NCI-H526 treated with DMSO at 0.1 percent for 48 hours (cell line): Measurements from ENCODE around the gene MTX3.
A peak's percentile ranks its signal among the peaks of the same experiment; 100 is the strongest.

Source experiments
- DNase-seq: peaks from one replicate; lab custom pipeline; 2025; lab: John Stamatoyannopoulos, UW

MTX3 gene, protein sequence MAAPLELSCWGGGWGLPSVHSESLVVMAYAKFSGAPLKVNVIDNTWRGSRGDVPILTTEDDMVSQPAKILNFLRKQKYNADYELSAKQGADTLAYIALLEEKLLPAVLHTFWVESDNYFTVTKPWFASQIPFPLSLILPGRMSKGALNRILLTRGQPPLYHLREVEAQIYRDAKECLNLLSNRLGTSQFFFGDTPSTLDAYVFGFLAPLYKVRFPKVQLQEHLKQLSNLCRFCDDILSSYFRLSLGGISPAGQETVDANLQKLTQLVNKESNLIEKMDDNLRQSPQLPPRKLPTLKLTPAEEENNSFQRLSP

GRCh38 chr5:79990598-79991507 lies at the start of gene MTX3:
MTX3 (minus strand) TSS chr5:79991262; CDS start chr5:79991238, 24 bp downstream.
- DNase-seq: peak; percentile 40

- no peak for DNase-seq
These were observed 48.6 kb upstream of the MTX3 start for GRCh38 chr5:80039650-80040049.

DNA sequence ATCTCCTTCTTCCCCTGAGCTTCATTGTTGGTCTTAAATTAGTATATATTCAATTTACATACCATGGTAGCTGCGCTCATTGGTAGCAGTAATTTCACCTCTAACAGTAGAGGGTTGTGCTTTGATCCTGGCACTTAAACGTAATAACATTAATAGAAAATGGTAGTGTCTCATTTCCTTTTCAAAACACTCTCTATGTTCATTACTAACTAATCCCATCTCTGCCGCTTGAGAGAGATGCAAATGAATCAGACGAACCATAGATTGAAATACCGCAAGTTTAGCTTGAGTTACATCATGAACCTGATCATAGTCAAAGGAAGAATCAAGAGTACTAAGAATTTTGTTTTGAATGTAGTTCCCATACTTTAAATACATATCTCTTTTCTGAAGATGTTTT lies 46.3 kb upstream of the MTX3 start:
- no peak for DNase-seq

GRCh38 chr5:80036615-80037014 lies 45.6 kb upstream of the MTX3 start:
- no peak for DNase-seq

GRCh38 chr5:80035839-80036238 lies 44.8 kb upstream of the MTX3 start:
- no peak for DNase-seq

DNA sequence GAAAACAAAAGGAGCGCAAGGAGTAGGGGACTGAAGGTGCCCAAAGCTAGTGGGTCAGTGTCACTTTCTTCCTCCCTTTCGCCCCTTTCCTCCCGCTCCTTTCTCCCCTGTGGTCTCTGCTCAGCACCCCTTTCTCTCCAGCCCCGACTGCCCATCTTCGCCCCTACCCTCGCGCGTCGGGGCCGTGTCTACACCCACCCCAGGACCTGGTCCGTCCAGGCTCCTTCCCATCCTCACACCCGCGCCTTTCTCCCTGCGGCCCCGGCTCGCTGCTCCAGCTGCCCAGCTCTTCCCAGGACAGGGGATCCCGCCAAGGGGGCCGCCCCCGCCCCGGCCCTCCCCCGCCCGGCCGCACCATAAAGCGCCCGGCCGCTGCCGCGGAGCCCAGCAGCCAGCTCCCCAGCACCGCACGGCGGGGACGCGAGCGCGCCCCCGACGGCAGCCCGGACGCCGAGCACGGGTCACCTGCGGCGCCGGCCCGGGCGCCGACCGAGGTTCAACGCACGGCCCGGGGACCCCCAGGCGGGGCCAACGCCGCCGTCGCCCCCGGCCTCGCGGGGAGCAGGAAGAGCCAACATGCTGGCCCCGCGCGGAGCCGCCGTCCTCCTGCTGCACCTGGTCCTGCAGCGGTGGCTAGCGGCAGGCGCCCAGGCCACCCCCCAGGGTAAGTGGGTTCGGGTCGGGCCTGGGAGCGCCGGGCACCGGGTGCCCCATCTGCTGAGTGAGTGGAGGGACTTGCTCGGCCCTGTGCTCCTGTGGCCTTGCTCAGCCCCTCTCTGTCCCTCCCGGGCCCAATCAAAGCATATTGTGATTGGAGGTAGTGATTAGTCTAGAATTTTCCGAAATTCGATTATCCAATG lies 44.1 kb upstream of the MTX3 start, which contains the start of gene THBS4:
TSS of gene THBS4 (plus strand) at position 387 of the 860 bp plus-strand sequence. CDS start at position 577, 190 bp downstream.
- no peak for DNase-seq

DNA sequence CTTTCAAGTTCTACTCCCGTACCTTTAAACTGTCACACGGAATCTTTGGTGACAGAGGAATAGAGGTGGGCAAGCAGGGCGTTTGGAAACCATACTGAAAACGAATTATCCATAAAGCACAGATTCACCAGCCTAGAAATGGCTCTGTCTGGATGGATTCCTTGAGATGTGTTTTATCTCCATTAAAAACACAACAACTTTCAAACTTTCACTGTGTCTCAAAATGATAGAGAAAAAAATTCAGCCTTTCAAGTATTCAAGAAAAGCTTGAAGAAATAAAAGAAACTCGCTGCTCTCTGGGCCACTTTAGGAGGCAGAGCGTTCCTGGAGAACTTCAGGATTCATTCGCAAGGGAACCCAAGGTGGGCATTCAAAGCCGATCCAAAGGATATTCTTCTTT lies 43.5 kb upstream of the MTX3 start:
- no peak for DNase-seq

DNA sequence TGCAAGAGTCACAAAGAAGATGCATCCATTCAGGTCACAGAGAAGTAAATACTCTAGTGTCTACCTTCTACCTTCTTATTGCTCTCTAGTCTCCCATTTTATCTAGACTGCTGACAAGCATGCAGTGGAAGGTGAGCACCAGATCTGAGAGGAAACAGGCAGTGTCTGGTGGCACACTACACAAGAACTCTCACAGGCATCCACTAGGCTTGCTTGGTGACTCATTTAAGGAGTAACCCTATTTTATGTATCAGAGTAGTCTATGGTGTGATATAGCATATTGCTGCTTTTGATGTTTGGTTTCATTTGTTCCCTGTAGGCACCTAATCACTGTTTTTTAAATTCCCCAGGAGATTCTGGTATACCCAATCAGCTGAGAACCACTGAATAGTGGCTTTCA lies 42.5 kb upstream of the MTX3 start:
- DNase-seq: no peak

DNA sequence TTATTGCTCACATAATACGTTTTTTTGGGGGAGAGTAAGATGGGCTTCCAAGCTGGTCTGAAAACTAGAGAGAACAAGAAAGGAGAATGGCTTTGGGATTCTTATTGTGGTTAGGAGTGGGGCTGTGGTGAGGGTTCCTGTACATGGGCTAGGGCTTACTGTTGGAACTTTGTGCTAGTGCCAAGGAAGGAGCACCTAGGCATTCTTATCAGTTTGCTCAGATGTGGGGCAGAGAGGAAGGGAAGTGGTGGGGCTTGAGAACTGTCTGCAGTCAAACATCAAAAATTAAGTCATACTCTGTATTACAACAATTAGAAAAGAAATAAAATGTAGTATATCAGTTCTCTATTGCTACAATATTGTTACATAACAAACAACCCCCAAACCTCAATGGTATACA lies 40.0 kb upstream of the MTX3 start:
- DNase-seq: no peak

GRCh38 chr5:80026841-80027240 lies 35.8 kb upstream of the MTX3 start:
- DNase-seq: no peak

- no peak for DNase-seq
These were observed 34.0 kb upstream of the MTX3 start for GRCh38 chr5:80025069-80025468.

- DNase-seq: no peak
These were observed 19.8 kb upstream of the MTX3 start for GRCh38 chr5:80010754-80011392.

GRCh38 chr5:80008995-80009765 lies 18.1 kb upstream of the MTX3 start:
- no peak for DNase-seq

- DNase-seq: no peak
These were observed 11.6 kb upstream of the MTX3 start for GRCh38 chr5:80002677-80003076.

- DNase-seq: no peak
These were observed 8.7 kb upstream of the MTX3 start for GRCh38 chr5:79999722-80000121.

- DNase-seq: no peak
These were observed 2.0 kb upstream of the MTX3 start for GRCh38 chr5:79992891-79993657.

DNA sequence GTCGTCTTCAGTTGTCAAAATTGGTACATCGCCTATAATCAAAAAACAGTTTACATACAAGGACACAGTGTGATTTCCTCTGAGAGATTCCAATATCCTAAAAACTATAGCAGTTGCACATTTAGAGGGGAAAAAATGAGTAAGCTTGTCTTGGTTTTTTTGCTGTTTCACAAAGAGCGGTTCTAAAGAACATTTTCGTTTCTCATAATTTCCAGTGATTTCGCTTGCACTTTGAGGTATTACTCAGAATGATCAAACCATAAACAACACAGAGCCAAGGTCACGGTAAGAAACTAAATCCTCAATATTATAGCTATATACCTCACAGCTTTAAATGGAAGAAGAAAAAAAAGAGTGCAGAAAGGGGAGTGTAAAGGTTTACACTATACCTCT lies 861 bp downstream of the MTX3 start:
- no peak for DNase-seq

GRCh38 chr5:79986260-79986659 lies 4.8 kb downstream of the MTX3 start:
- no peak for DNase-seq

GRCh38 chr5:79985288-79985687 lies 5.8 kb downstream of the MTX3 start:
- no peak for DNase-seq

DNA sequence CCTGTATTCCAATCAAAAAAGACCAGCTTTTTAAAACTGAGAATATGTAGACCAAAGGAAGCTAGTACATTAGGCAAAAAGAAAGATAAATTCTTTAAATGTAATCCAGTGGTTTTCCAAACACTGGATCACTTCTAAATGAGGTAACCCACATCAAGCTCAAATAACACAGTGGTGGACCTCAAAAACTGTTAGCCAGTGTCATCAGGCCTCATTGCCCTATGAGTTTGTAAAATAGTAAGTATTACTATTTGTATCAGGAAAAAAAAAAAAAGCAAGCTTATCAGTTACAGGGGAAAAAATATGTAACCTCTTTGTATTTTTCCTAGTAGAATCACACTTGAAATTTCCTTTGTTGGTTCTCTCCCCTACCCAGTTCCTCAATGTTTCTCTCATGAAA lies 6.7 kb downstream of the MTX3 start:
- DNase-seq: no peak
